Right atrium auricular region (tissue), 2 donors: ENCODE measurements around the gene PPIP5K2. TPM values are rescaled to one million over a fixed set of nuclear protein-coding genes. Genes with fewer than 3 reads are reported as not detected.
A peak's percentile ranks its signal among the peaks of the same experiment; 100 is the strongest.

ENCODE experiments used
- DNase-seq: peaks from one replicate; pipeline ENCODE4 v3.0.0-alpha.2; 2019; ENCODE audit warnings: low spot score
- H3K27ac ChIP-seq, 2 donors: fragments of 200-600 bp; sonication (generic); 1 replicate in 1 of 2; 2 replicates in 1 of 2; pipeline ENCODE4 v1.5.1; 2016 to 2019
- H3K27me3 ChIP-seq, 2 donors: fragments of 200-600 bp; sonication (generic); one replicate each; pipeline versions ENCODE4 v1.5.1 to v1.6.0; 2017 to 2019
- H3K36me3 ChIP-seq: fragments of 200-600 bp; sonication (generic); one replicate; pipeline ENCODE4 v1.5.1; 2016
- H3K4me1 ChIP-seq, 2 donors: fragments of 200-600 bp; sonication (generic); one replicate each; pipeline versions ENCODE4 v1.5.1 to v1.6.0; 2017 to 2019
- H3K4me3 ChIP-seq, 2 donors: fragments of 200-600 bp; sonication (generic); 1 replicate in 1 of 2; 2 replicates in 1 of 2; pipeline ENCODE4 v1.5.1; 2017 to 2019; ENCODE audit warnings: mild to moderate bottlenecking in 1 of 2, moderate library complexity in 1 of 2
- H3K9me3 ChIP-seq, 2 donors: fragments of 200-600 bp; sonication (generic); one replicate each; pipeline ENCODE4 v1.5.1; 2019
- total RNA-seq, 2 donors: library from RNA; depleted of rRNA; stranded (reverse); fragments of >200 nt; gene quantifications; one replicate each; pipeline ENCODE4 v1.1.0, GENCODE V29; 2016
- TF ChIP-seq, protein P1 (sequence below), 2 donors: fragments of 200-600 bp; sonication (generic); IDR thresholded peaks; one replicate each; pipeline ENCODE4 v1.5.1; 2019; ENCODE audit warnings: antibody characterized with exemption in 2 of 2

The PPIP5K2 gene
- total RNA-seq, 2 donors from 2014 or later = 17.9 to 37.5 TPM

DNA sequence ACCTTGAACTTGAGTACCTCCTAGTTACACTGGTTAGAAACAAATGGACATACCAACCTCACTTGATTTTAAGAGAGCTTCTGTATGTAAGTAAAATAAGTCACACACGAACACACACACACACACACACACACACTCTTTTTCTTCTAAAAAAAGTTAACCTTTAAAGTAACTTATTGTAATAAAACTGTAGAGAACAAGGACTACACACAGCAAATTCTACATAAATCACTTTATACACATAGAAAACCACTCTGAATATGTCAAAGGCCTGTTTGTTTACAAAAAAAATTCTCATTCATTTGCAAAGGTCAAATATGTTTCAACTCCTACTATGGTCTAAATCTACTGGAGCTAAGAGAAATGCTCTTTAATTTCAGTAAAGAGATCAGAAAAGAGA lies 29.3 kb upstream of the PPIP5K2 start:
- Histone ChIP-seq H3K36me3 (peaks cover 27% of the 10 kb centered on the region), H3K9me3 (peaks cover 0 to 1% of the 10 kb centered on the region in 2 donors), H3K4me1 (peaks cover 0 to 11% of the 10 kb centered on the region in 2 donors), H3K4me3 (no peak overlapping the region), H3K27ac (no peak overlapping the region), H3K27me3 (no peaks in the 10 kb centered on the region)
- TF ChIP-seq, protein P1, sequence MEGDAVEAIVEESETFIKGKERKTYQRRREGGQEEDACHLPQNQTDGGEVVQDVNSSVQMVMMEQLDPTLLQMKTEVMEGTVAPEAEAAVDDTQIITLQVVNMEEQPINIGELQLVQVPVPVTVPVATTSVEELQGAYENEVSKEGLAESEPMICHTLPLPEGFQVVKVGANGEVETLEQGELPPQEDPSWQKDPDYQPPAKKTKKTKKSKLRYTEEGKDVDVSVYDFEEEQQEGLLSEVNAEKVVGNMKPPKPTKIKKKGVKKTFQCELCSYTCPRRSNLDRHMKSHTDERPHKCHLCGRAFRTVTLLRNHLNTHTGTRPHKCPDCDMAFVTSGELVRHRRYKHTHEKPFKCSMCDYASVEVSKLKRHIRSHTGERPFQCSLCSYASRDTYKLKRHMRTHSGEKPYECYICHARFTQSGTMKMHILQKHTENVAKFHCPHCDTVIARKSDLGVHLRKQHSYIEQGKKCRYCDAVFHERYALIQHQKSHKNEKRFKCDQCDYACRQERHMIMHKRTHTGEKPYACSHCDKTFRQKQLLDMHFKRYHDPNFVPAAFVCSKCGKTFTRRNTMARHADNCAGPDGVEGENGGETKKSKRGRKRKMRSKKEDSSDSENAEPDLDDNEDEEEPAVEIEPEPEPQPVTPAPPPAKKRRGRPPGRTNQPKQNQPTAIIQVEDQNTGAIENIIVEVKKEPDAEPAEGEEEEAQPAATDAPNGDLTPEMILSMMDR (IDR thresholded peaks at IDR 0.05) = no peak
- DNase-seq = no peak

DNA sequence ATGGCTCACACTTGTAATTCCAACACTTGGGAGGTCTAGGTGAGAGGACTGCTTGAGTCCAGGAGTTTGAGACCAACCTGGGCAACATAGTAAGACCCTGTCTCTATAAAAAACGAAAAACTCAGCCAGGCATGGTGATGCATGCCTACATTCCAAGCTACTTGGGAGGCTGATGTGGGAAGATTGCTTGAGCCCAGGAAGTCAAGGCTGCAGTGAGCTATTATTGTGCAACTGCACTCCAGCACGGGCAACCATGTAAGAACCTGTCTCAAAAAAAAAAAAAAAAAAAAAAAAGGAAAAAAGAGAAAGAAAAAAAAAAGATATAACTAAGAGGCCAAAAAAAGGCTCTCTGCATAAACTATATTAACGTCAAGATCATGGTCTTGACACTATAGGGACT lies 27.4 kb upstream of the PPIP5K2 start:
- Histone ChIP-seq H3K9me3 (no peaks in the 10 kb centered on the region), H3K27ac (peak overlapping the region in 1 of 2 donors; percentile 64), H3K36me3 (peaks cover 12% of the 10 kb centered on the region), H3K4me1 (peaks cover 0 to 11% of the 10 kb centered on the region in 2 donors), H3K4me3 (no peak overlapping the region), H3K27me3 (no peaks in the 10 kb centered on the region)
- TF ChIP-seq, protein P1 (IDR thresholded peaks at IDR 0.05) = no peak
- DNase-seq = no peak

- Histone ChIP-seq H3K36me3 (peaks cover 6% of the 10 kb centered on the region), H3K4me3 (no peak overlapping the region), H3K4me1 (peaks cover 0 to 11% of the 10 kb centered on the region in 2 donors), H3K27ac (peak overlapping the region; percentile 23 to 64), H3K27me3 (no peaks in the 10 kb centered on the region), H3K9me3 (no peaks in the 10 kb centered on the region)
- TF ChIP-seq, protein P1 (IDR thresholded peaks at IDR 0.05) = no peak
- DNase-seq = no peak
Observed at GRCh38 chr5:103093727-103094126, 26.4 kb upstream of the PPIP5K2 start.

DNA sequence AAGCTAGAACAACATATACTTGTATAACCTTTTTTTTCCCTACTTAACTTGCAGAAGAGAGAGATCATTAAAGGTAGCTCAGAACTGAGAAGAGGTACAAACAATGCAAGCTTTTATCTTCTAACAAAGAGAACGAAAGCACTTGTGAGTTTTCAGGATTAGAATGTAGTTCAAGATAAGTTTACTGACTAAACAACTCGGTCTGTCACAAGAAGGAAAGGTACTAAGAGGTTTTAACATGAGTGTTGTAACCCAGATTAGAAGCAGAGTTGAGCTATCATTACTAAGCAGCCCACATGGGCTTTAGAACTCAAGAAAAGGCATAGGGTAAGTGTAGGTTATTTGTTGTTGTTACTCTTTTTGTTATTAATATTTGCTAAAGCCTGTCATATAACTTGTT lies 25.4 kb upstream of the PPIP5K2 start:
- peak overlapping the region; percentile 23 to 64 for H3K27ac ChIP-seq

DNA sequence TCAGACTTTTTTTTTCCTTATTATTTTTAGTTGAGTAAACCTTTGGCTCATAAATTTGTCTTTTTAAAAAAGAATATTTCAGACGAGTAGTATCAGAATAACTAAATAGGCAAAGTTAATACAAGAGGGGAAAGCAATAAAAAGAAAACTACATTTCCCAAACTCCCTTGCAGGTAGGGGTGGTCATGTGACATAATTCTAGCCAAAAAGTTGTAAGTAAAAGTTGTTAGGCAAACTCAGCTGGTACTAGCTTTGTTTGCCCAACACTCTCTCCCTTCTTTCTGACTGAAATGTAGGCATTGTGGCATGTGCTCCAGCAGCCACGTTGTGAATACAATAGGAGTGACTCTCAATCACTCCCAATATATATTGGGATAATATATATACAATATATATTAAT lies 21.1 kb upstream of the PPIP5K2 start:
- Histone ChIP-seq H3K4me3 (no peak overlapping the region), H3K27ac (no peak overlapping the region), H3K27me3 (no peaks in the 10 kb centered on the region), H3K36me3 (peaks cover 25% of the 10 kb centered on the region), H3K9me3 (no peaks in the 10 kb centered on the region), H3K4me1 (peaks cover 0 to 9% of the 10 kb centered on the region in 2 donors)
- DNase-seq = no peak
- TF ChIP-seq, protein P1 (IDR thresholded peaks at IDR 0.05) = no peak

More for the DNA sequence above, 25.4 kb upstream of the PPIP5K2 start:
- Histone ChIP-seq H3K4me3 (no peak overlapping the region), H3K9me3 (no peaks in the 10 kb centered on the region), H3K36me3 (peaks cover 6% of the 10 kb centered on the region), H3K27me3 (no peaks in the 10 kb centered on the region), H3K4me1 (peaks cover 0 to 11% of the 10 kb centered on the region in 2 donors)
- TF ChIP-seq, protein P1 (IDR thresholded peaks at IDR 0.05) = no peak
- DNase-seq = no peak

- no peak for DNase-seq
- H3K36me3 ChIP-seq = peaks cover 20% of the 10 kb centered on the region
- H3K27ac ChIP-seq = no peak overlapping the region
- TF ChIP-seq, protein P1 (IDR thresholded peaks at IDR 0.05) = no peak
- H3K9me3 ChIP-seq = no peaks in the 10 kb centered on the region
- no peaks in the 10 kb centered on the region for H3K27me3 ChIP-seq
- H3K4me1 ChIP-seq = no peaks in the 10 kb centered on the region
- H3K4me3 ChIP-seq = no peak overlapping the region
Observed at GRCh38 chr5:103101079-103101750, 18.9 kb upstream of the PPIP5K2 start.
